DMS53 (cell line): Measurements from ENCODE around the gene RUBCNL.

Experiments used
- DNase-seq: peaks from one replicate; lab custom pipeline; 2025; lab: John Stamatoyannopoulos, UW

RUBCNL gene

GRCh38 chr13:46341112-46341711, 45.8 kb downstream of the RUBCNL start:
- DNase-seq, result peak; percentile 58

- DNase-seq, result no peak
Observed at GRCh38 chr13:46340631-46341111, 46.4 kb downstream of the RUBCNL start.

DNA sequence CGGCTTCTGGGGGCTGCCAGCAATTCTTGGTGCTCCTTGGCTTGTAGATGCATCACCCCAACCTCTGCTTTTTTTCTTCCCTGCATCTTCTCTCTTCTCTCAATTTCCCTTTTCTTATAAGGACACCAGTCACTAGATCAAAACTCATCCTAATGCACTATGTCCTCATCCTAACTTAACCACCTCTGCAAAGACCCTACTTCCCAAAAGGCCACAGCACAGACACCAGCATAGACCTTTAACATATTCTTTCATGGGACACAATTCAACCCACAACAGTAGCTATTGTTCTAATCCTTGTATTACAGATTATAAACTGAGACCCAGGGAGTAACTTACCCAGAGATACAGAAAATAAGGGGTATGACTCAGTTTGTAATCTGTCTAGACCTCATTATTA, 47.0 kb downstream of the RUBCNL start:
- DNase-seq, result no peak

GRCh38 chr13:46339035-46339666, 47.9 kb downstream of the RUBCNL start:
- DNase-seq, result no peak

DNA sequence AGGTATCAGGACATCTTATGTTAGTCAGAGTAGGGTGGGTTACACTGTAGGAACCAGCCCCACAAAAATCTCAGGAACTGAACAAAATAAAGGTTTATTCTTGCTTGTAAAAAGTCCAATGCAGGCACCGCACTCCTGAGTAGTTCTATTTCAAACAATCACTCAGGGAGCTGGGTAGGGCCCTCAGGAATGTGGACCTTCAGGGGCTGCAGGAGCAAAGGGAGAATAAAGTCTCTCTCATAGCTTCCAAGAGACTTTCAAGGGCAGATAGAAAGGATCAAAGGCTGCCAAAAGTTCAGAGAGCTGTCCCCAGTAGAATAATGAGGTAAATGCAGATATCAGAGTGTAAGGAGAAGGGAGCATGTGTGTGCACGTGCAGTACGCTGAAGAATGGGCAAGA, 49.4 kb downstream of the RUBCNL start:
- DNase-seq, result no peak

DNA sequence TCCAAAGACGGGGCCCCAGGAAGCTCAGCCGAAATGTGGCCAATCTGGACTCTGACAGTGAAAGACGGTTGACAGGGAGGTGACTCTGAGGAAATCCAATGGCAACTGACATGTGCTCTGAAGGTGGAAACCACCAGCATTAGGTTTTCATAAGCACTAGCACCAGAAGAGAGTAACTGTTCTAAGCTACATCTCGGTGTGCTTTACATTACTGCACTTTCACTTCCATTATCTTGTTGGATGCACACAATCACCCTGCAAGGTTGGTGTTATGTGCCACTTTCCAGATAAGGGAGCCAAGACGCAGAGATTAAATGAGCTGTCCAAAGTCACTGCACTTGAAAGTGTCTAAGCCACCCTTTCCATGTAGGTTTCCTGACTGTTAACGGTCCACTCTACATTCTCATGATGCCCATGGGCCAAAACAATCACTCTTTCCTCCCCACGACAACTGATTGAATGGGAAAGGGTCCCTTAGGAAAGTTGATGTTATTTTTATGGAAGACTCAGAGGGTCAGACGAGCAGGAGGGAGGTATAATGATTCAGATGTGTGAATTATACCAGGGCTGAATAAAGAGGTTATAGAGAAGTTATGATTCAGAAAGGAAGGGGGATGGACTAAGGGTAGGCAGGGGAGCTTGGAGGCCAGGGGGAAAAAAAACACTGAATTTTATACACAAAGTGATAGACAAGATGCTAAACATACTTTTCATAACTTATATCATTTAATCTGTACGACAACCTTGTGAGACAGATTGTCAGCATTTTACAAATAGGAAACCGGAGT, 52.8 kb downstream of the RUBCNL start:
- DNase-seq, result no peak

- no peak for DNase-seq
Observed at GRCh38 chr13:46332772-46333171, 54.3 kb downstream of the RUBCNL start.

DNA sequence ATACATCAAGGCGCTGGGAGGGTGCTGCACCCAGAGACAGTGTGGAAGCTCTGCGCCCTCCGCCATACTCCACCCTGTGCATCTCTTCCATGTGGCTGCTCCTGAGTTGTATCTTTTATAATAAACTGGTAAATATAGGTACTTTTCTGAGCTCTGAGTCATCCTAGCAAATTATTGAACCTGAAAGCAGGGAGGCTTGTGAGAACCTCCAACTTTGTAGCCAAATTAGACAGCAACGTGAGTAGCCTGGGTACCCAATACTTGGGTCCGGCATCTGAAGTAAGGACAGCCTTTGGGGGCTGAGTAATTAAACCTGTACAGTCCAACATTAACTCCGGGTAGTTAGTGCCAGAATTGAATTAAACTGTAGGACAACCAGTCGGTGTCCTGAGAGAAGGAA, 57.4 kb downstream of the RUBCNL start:
- no peak for DNase-seq

DNA sequence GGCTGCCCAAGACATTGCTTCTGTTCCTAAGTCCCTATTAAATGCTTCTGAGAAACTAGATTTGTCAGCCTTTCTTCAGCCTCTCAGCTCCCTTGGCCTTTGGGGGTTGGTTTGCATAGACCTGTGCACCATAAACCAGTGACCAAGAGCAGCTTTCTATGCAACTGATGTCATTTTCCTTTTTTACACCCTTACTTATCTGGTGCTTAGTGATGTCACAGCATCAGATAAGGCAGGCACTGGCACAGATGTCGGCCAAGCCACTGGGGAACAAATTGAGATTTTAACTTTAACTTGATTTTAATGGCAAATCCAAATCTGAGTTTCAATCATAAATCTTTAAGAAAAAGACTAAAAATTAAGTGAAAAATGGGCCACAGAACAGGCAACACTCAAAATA, 59.8 kb downstream of the RUBCNL start:
- no peak for DNase-seq

DNA sequence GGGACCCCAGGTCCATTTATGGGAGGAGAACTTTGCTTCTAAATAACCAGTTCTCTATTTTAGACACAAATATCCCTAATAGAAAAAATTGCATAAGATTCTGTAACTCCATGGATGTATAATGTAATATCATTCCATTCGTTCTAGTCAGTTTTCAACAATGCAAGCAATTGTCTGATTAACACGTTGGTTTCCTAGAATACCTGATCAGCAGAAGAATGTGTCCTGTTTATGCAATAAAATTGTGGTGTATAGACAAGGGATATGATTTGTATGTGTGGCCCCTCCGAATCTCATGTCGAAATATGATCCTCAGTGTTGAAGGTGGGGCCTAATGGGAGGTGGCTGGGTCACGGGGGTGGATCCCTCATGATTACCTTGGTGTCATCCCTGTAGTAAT, 62.1 kb downstream of the RUBCNL start:
- no peak for DNase-seq

DNA sequence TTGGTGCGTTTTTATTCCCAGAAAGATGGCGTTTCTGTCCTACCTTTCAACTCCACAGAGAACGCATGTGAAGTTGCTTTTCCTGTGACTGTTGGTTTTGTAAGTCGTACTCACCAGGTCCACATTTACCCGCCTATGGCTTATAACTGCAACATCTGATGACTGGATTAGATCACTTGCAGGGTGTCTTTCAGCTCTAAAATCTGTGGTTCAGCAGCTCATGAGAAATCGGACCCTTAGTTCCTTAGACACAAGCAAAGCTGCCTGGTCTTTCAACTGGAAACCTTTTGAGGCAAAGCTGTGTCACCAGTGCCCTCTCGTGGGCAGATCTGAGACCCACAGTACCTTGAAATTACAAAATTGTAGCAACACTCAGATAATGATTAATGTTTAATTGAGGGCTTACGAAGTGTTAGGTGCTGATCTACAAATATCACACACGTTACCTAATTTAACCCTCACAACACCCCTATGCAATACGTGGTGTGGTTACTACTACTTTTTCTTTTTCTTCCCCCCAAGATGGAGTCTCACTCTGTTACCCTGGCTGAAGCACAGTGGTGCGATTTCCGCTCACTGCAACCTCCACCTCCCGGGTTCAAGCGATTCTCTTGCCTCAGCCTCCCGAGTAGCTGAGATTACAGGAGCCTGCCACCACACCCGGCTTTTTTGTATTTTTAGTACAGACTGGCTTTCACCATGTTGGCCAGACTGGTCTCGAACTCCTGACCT, 65.4 kb downstream of the RUBCNL start:
- peak; percentile 74 for DNase-seq

DNA sequence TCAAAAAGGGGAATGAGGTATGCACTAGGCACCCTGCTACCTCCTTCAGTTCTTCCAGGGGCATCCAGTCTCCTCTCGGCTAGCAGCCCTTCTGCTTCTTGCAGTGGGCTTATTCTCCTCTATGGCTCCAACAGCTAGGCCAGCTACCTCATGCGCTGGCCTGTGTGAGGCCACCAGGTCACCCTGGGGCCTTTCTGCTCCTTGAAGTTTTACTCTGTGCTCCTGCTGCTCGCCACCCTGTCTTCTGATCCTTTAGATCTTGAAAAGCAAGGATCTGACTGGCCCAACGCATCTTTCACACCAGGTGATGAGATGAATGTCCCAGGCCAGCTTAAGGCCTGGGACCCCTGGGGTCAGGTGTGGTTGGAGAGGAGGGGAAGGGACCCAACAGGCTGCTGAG, 66.2 kb downstream of the RUBCNL start:
- DNase-seq, result no peak

DNA sequence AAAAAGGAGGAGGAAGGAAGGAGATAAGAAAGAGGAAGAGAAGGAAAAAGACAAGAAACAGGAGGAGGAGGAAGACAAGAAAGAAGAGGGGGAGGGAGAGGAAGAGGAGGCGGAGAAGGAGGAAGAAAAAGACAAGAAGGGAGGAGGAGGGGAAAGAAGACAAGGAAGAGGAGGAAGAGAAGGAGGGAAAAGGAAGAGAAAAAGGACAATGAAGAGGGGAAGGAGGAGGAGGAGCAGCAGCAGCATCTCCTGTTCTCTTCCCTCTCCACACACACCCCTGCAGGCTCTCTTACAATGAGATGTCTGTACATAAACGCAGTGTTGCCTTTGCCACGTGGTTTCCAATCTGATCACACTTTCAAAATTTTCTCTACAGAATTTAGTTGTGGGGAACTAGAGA, 66.6 kb downstream of the RUBCNL start:
- DNase-seq, result no peak

DNA sequence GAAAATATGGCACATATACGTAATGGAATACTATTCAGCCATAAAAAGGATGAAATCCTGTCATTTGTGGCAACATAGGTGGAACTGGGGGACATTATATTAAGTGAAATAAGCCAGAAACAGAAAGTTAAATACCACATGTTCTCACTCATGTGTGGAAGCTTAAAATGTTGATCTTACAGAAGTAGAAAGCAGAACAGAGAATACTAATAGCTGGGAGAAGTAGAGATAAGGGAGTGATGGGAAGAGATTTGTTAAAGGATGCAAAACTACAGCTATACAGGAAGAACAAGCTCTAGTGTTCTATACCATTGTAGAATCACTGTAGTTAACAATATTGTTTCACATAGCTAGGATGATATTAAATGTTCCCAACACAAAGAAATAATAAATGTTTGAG, 68.1 kb downstream of the RUBCNL start:
- no peak for DNase-seq

DNA sequence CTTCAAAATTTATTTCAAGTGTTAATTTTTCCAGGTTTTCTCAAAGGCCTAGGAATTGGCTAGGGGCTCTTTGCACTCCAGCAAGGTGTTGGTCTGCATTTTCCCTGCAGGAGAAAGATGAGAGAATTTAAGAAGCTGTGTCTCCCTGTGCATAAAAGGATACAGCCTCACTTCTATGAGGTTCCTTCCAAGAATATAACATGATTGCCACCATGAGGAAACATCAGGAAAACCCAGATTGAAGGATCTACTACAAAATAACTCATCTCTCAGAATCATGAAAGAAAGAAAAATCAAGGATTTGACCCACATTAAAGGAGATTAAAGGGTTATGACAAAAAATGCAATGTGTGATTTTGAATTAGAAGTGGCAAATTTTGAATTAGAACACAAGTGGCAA, 69.9 kb downstream of the RUBCNL start:
- peak; percentile 3 for DNase-seq

DNA sequence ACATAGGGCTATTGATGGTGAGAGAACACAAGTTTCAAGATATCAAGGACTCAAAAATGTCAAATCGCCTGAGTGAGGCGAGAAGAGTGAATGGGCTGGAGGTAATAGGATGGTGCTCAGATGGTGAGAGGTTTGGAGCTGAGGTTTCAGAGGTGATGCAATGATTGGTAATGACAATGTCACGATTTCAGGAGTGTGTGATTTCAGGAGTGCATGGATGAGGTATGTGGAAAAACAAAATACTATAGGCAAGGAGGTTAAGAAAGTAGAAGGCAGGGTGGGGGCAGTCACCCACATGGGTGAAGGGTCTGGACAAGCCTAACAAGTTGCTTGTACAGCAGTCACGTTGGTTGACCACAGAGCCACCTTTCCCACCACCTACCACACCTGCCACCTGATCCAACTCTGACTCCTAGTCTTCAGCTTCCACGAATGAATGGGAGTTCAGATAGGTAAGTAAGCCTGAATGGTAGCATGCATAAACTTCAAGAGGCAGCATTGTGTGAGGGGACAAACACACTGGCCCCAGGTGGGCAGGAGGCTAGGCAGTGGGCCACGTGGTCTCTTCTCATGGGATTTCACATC, 71.5 kb downstream of the RUBCNL start:
- DNase-seq, result no peak

DNA sequence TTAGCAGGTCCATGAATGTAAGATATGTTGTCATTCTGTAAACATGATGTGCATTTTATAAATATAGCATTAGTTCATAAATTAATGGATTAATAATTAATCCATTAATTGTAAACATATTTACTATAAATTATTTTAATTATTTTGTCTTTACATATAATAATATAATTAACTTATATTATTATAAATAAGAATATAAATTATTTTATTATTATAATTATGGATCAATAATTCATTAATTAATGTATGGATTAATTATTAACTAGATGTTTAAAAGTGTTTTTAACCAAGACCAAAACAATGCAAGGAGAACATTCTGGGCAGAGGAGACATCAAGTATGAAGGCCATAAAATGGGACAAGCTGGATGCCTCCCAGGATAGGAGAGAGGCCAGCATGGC, 72.0 kb downstream of the RUBCNL start:
- no peak for DNase-seq

DNA sequence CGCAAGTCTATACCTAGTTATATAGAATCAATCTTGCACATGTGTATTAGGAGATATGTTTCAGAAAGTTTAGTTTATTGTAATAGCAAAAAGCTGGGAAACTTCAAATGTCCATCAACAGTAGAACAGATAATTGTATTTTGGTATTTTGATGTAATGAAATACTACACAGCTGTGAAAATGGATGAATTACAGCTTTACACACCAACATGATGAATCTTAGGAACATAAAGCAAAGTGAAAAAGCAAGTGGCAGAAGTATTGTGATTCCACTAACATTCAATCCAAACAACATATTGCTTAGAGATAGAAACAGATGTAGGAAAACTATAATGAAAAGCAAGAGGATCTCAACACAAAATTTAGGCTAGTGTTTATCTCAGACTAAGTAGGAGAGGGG, 72.5 kb downstream of the RUBCNL start:
- DNase-seq, result no peak

- DNase-seq, result no peak
Observed at GRCh38 chr13:46313432-46314257, 73.4 kb downstream of the RUBCNL start.

DNA sequence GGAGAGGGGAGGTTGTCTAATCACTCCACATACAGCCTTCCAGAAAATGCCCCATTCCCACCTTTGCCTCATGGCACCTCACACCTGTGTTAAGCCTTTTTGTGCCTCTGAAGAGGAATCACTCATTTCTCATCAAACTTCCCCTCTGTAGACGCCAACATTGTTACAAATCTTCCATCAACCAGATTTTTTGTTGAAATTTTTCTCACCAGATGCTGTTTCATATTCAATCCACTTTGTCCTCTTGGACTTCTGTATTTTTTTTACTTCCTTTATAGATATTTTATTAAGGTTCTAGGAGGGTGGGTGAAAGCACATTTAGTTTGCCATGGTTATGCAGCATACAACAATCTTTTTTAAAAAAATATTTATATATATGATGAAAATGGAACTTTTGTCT, 74.0 kb downstream of the RUBCNL start:
- no peak for DNase-seq

- no peak for DNase-seq
Observed at GRCh38 chr13:46311217-46311616, 75.8 kb downstream of the RUBCNL start.
